CD4-positive, alpha-beta T cell (primary cell): ENCODE results near the gene ITK. TPM values are rescaled to one million over a fixed set of nuclear protein-coding genes. Genes with fewer than 3 reads are reported as not detected.

Experiments used
- ATAC-seq: fragments of 200-7000 bp; cut with Tn5 transposase; one replicate; pipeline ENCODE4 v1.10.0; 2022; ENCODE audit warnings: mild to moderate bottlenecking; ENCODE audit not compliant: poor library complexity
- CTCF ChIA-PET: fragments of 350-600 bp; sonication (Branson Sonifier 250); formaldehyde crosslinking; loops from one replicate; lab custom pipeline; 2021; ENCODE audit warnings: antibody characterized with exemption, inconsistent platforms; lab: Charles Lee
- POLR2A ChIA-PET: fragments of 350-600 bp; sonication (Branson Sonifier 250); formaldehyde crosslinking; loops from one replicate; lab custom pipeline; 2021; ENCODE audit warnings: antibody characterized with exemption, inconsistent platforms; lab: Charles Lee
- DNase-seq, 14 experiments: peaks; one replicate each; pipeline ENCODE4 v3.0.0-alpha.2; 2013 to 2020; ENCODE audit warnings: mixed read lengths in 2 of 14
- H3K27ac ChIP-seq, 2 donors: one replicate each; pipeline versions ENCODE4 v1.5.1 to v1.7.0; 2013; ENCODE audit warnings: low read length in 2 of 2, low read depth in 1 of 2, mild to moderate bottlenecking in 1 of 2
- H3K27me3 ChIP-seq, 2 experiments: 1 replicate in 1 of 2; 2 replicates in 1 of 2; pipeline versions ENCODE4 v1.6.1 to v1.7.0; 2013; ENCODE audit warnings: low read length in 2 of 2, control low read depth in 1 of 2, mild to moderate bottlenecking in 1 of 2, moderate library complexity in 1 of 2; ENCODE audit not compliant: insufficient read depth in 2 of 2, control insufficient read depth in 1 of 2
- H3K36me3 ChIP-seq: one replicate; pipeline ENCODE4 v1.6.1; 2013; ENCODE audit warnings: low read length, control low read depth; ENCODE audit not compliant: insufficient read depth
- H3K4me1 ChIP-seq: one replicate; pipeline ENCODE4 v1.6.1; 2013; ENCODE audit warnings: low read length, control low read depth; ENCODE audit not compliant: insufficient read depth
- H3K4me3 ChIP-seq: one replicate; pipeline ENCODE4 v1.5.1; 2013; ENCODE audit warnings: mild to moderate bottlenecking, low read length, moderate library complexity
- H3K9me3 ChIP-seq, 2 experiments: 1 replicate in 1 of 2; 2 replicates in 1 of 2; pipeline versions ENCODE4 v1.6.1 to v1.7.0; 2013; ENCODE audit warnings: low read length in 2 of 2, mild to moderate bottlenecking in 2 of 2, control low read depth in 1 of 2, moderate library complexity in 1 of 2; ENCODE audit not compliant: control insufficient read depth in 1 of 2, insufficient read depth in 1 of 2
- H3K27ac Mint-ChIP-seq: one replicate; pipeline ENCODE4 v1.8.0; 2020; ENCODE audit warnings: mixed read lengths
- H3K27me3 Mint-ChIP-seq: one replicate; pipeline ENCODE4 v1.8.0; 2021; ENCODE audit warnings: mixed read lengths
- H3K36me3 Mint-ChIP-seq: one replicate; pipeline ENCODE4 v1.8.0; 2021; ENCODE audit warnings: low read depth, mixed read lengths
- H3K4me1 Mint-ChIP-seq: one replicate; pipeline ENCODE4 v1.8.0; 2021; ENCODE audit warnings: low read depth, mixed read lengths
- H3K4me3 Mint-ChIP-seq: one replicate; pipeline ENCODE4 v1.8.0; 2020; ENCODE audit warnings: mild to moderate bottlenecking, mixed read lengths
- H3K9me3 Mint-ChIP-seq: one replicate; pipeline ENCODE4 v1.8.0; 2020; ENCODE audit warnings: mixed read lengths
- intact Hi-C, 2 experiments: fragments of 100-400 bp; cut with DNase I in 1 of 2; cut with micrococcal nuclease in 1 of 2; formaldehyde crosslinking; loops; one replicate each; pipeline versions ENCODE4 v1.15.1 to v1.9.0; 2023 to 2025; cut with DNase I, micrococcal nuclease
- total RNA-seq, 174 experiments: library from RNA in 2 of 174; stranded (reverse) in 2 of 174; gene quantifications; one replicate each; pipeline ENCODE4 v1.2.3 and lab custom pipeline; 2021 to 2026
- TF ChIP-seq, protein P1 (sequence below): fragments of 200-600 bp; IDR thresholded peaks from one replicate; pipeline ENCODE4 v1.8.0; 2022; ENCODE audit warnings: antibody characterized with exemption, mild to moderate bottlenecking

Gene ITK
- total RNA-seq, 2 experiments from 2014 or later: 289 to 292 TPM

DNA sequence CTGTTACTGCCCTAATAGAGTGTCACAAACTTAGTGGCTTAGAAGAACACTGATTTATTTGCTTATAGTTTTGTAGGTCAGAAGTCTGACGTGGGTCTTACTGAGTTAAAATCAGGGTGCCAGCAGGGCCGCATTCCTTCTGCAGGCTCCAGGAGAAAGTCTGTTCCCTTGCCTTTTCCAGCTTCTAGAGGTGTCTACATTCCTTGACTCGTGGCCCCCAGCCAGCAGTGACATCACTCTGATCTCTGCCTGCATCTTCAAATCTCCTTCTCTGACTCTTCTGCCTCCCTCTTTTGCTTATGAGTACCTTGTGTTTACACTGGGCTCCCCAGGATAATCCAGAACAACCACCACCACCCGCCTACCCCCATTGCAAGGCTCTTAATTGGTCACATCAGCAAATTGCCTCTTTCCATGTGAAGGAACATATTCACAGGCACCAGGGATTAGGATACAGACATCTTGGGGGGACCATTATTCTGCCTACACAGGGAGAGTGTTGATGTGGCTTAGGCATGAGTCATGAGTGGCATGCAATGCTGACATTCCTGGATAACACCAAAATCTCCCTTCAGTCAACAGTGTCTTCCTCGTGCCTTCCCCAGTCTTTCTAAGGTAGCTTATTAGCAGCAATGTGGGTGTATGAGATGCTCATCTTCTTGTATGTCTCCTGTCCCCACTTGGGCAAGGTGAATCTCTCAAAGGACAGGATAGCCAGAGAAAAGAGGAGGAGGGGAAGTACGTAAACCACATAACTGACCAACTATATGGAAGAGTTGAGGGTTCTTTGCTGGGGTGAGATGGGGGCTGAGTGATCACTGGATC, 109.7 kb downstream of the ITK start:
- Histone ChIP-seq H3K36me3 (peaks cover 98% of the 10 kb centered on the region), H3K27me3 (no peaks in the 10 kb centered on the region), H3K27ac (peak overlapping the region in 1 of 2 donors; percentile 29), H3K4me3 (no peak overlapping the region), H3K9me3 (no peaks in the 10 kb centered on the region), H3K4me1 (peaks cover 47% of the 10 kb centered on the region)
- no peak for DNase-seq
- no peak for ATAC-seq
- ChIA-PET POLR2A (interaction anchor here (1.0 to 6.4 kb wide), 3 partner anchors 14 to 100 kb away, joined by 3 to 48 read pairs (median 9); no protein-coding TSS in a partner anchor), CTCF (interaction anchor here (2.4 kb wide), 1 partner anchor 16 kb away, joined by 8 read pairs; no protein-coding TSS in a partner anchor)
- H3K4me1 Mint-ChIP-seq: peaks cover 74% of the 10 kb centered on the region
- H3K27ac Mint-ChIP-seq: peak overlapping the region; percentile 87
- no peak overlapping the region for H3K4me3 Mint-ChIP-seq
- TF ChIP-seq, protein P1, sequence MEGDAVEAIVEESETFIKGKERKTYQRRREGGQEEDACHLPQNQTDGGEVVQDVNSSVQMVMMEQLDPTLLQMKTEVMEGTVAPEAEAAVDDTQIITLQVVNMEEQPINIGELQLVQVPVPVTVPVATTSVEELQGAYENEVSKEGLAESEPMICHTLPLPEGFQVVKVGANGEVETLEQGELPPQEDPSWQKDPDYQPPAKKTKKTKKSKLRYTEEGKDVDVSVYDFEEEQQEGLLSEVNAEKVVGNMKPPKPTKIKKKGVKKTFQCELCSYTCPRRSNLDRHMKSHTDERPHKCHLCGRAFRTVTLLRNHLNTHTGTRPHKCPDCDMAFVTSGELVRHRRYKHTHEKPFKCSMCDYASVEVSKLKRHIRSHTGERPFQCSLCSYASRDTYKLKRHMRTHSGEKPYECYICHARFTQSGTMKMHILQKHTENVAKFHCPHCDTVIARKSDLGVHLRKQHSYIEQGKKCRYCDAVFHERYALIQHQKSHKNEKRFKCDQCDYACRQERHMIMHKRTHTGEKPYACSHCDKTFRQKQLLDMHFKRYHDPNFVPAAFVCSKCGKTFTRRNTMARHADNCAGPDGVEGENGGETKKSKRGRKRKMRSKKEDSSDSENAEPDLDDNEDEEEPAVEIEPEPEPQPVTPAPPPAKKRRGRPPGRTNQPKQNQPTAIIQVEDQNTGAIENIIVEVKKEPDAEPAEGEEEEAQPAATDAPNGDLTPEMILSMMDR: no peak
- H3K27me3 Mint-ChIP-seq: no peaks in the 10 kb centered on the region
- intact Hi-C loops: no loop called here
- H3K9me3 Mint-ChIP-seq: no peaks in the 10 kb centered on the region
- H3K36me3 Mint-ChIP-seq: peaks cover 95% of the 10 kb centered on the region

DNA sequence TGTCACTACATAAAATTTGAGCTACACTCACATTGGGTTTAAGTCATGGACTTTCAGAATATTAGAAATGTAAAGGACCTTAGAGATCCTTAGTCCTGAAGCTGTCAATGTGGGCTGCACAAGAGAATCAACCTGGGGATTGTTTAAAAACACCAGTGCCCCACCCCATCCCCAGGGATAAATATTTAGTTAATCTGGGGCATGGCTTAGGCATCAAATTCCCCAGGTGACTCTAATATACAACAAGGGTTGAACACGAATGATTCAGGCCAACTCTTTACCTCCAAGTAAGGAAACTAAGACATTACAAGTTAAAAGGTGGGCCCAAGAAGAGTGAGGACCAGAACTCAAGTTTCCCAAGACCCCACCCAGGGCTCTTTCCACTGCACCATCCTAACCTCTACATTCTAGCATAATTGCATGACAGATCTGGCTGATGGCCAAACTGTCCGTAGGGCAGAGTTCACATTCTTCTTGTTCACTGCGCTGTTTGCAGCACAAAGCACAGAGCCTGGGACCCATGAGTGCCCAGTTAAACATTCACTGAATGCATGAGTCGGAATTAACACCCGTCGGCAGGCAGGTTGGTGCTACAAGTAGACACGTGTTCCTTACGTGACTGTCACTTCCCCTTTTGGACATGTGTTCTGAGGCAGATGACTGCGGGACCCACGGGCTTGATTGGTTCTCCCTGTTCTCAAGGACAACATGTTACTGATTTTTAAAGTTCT, 110.5 kb downstream of the ITK start:
- ATAC-seq: no peak
- Histone ChIP-seq H3K4me1 (peaks cover 48% of the 10 kb centered on the region), H3K27ac (peak overlapping the region in 1 of 2 donors; percentile 29), H3K4me3 (no peak overlapping the region), H3K9me3 (no peaks in the 10 kb centered on the region), H3K36me3 (peaks cover 98% of the 10 kb centered on the region), H3K27me3 (no peaks in the 10 kb centered on the region)
- peaks cover 75% of the 10 kb centered on the region for H3K4me1 Mint-ChIP-seq
- peaks cover 97% of the 10 kb centered on the region for H3K36me3 Mint-ChIP-seq
- no peaks in the 10 kb centered on the region for H3K27me3 Mint-ChIP-seq
- ChIA-PET CTCF (no interaction called here), POLR2A (interaction anchor here (1.0 to 6.4 kb wide), 3 partner anchors 13 to 100 kb away, joined by 3 to 48 read pairs (median 9); no protein-coding TSS in a partner anchor)
- no peak overlapping the region for H3K4me3 Mint-ChIP-seq
- TF ChIP-seq, protein P1: no peak
- intact Hi-C loops: no loop called here
- DNase-seq: peak in 3 of 14 experiments; percentile 23 to 56 (median 38)
- no peaks in the 10 kb centered on the region for H3K9me3 Mint-ChIP-seq
- peak overlapping the region; percentile 87 for H3K27ac Mint-ChIP-seq

DNA sequence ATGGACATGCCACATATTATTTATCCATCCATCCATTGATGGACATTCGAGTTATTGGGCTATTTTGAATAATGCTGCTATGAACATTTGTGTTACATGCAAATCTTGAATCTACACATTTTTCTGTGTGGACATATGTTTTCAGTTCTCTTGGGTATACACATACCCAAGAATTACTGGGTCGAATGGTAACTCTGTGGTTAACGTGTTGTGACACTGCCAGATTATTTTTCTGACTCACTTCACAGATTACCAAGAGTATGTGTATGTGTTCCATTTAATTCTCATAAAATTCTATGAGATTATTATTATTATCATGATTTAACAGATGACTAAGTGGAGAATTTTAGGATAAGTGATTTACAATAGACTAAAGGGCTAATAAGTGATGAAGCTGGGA, 112.0 kb downstream of the ITK start:
- Histone ChIP-seq H3K27me3 (no peaks in the 10 kb centered on the region), H3K36me3 (peaks cover 98% of the 10 kb centered on the region), H3K9me3 (no peaks in the 10 kb centered on the region), H3K27ac (no peak overlapping the region), H3K4me3 (no peak overlapping the region), H3K4me1 (peaks cover 40% of the 10 kb centered on the region)
- TF ChIP-seq, protein P1: no peak
- H3K36me3 Mint-ChIP-seq: peaks cover 99% of the 10 kb centered on the region
- intact Hi-C loops: no loop called here
- no peaks in the 10 kb centered on the region for H3K9me3 Mint-ChIP-seq
- CTCF ChIA-PET: no interaction called here
- no peak for DNase-seq
- H3K27me3 Mint-ChIP-seq: no peaks in the 10 kb centered on the region
- peaks cover 74% of the 10 kb centered on the region for H3K4me1 Mint-ChIP-seq
- POLR2A ChIA-PET: interaction anchor here (0.8 kb wide), 1 partner anchor 144 kb away, joined by 4 read pairs; no protein-coding TSS in a partner anchor
- ATAC-seq: no peak
- H3K27ac Mint-ChIP-seq: peak overlapping the region; percentile 54
- H3K4me3 Mint-ChIP-seq: no peak overlapping the region
